GM19397 (cell line): Measurements from ENCODE around the gene PRKAR2B.
"Not testable (repeated sequence)": the region's sequence is repeated elsewhere in the genome, so short reads cannot be mapped to it uniquely, and the experiment has no call there.

Source experiments
- ATAC-seq: cut with Tn5 transposase; IDR thresholded peaks from one replicate; pipeline ENCODE4 v1.9.1; 2021; ENCODE audit warnings: mild to moderate bottlenecking, moderate library complexity; ENCODE audit not compliant: unreplicated experiment

Gene PRKAR2B

DNA sequence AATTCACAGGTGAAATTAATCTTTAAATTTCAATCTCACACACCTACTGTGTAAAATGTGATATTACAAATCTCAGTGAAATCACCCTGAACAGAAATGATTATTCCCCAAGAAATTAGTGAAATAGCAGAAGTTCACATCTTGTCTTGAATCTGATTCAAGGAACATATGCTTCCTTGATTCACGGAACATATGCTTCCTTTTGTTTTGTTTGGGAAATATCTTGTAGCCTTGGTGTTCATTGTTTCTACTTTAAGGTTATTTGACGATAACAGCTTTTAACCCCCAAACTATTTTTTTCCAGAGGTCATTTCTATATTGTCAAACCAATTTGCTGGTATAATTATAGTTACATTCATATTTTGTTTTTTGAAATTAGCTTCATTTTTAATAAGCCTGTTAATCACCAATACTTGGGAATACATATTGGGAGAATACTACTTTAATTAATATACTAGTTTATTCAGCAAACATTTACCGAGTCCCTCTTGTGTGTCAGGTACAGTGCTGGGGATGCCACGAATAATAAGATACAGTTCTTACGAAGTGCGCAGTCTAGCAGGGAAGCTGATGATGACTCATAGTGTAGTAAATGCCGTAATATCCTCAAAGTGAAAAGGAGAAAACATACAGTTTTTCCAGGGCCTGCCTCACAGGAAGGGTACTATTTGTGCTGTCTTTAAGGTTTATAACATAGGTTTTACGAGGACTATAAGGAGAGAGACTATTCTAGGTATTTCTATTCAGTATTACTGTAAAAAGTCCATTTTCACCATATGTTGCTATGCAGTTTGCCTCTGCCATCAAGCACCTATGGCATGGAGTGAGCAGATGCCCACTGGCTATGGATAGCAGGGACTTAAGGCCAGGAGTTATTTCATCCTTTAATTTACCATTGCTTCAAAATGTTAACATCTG, 32.5 kb downstream of the PRKAR2B start:
- ATAC-seq, result no peak

DNA sequence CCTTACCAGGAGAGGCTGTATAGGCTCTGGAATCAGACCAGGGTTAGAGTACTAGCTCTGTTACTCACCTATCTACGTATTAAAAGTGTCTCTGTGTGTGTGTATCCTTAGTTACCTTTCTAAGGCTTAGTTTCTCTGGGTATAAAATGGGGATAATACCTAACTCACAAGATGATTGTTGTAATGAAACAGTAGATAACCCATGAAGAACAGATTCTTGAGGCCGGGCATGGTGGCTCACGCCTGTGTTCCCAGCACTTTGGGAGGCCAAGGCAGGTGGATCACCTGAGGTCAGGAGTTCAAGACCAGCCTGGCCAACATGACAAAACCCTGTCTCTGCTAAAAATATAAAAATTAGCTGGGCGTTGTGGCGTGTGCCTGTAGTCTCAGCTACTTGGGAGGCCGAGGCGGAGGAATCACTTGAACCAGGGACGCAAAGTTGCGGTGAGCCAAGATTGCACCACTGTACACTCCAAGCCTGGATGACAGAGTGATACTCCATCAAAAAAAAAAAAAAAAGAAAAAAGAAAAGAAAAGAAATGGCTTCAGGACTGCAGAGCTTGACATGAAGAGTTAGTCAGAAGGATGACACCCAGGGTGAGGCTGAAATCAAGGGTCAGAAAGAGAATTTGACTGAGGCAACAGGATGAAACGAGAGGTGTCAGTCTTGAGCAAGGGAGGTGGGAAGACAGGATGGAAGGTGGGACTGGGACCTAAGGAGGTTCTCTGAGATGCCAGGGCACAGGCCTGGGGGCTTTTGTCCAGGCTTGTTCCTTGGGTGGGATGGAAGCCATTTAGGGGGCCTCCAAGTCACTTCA, 33.4 kb downstream of the PRKAR2B start:
- no peak for ATAC-seq

- ATAC-seq, result no peak
Measured at GRCh38 chr7:107078517-107078966, 34.0 kb downstream of the PRKAR2B start.

DNA sequence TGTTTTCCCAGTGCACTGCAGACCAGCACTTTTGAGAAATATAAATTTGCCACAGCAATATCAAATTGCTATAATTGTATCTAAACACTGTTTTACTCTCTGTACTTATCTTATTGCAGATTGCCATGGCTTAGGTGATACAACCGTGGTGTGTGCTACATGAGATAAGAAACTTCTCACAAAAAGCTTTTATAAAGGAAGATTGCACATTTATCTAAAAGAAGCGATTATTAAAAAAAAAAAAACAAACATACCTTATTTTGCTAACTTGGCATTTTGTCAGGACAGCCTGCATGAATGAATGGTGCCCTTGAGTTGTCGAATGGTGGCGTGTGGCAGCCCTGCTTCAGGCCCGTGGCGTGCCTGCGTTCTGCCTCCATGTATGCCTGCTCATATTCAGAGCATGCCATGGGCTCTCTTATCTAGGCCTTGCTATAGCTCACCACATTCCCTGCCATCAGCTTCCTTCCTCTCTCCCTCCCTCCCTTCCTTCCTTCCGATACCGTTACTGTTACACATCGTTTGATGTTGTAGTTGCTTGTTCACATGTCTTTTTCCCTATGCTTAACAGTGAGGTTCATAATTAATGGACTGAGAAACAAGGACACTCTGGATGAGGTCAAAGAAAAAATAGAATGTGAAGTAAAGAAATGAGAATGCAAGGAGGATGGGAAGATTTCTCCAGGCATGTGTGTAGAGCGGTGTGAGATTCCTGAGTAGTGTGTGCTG, 34.9 kb downstream of the PRKAR2B start:
- ATAC-seq, result no peak

DNA sequence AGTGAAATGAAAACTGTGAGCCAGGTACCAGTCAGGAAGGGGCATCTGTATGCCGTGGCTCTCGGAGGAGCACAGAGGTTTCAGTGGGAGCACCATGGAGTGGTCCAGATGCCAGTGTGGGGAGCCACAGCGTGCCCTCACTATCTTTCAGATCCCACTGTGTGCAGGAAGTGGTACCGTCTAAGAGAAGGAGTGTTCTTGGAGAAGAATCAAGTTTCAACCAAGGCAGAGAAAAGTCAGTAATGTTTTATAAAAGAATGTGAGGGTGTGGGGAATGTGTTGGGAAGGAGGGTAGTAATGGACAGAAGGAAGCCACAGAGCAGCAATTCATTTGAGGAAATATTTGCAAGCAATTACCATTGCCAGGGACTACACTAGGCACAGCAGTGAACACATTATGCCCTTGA, 35.6 kb downstream of the PRKAR2B start:
- no peak for ATAC-seq

DNA sequence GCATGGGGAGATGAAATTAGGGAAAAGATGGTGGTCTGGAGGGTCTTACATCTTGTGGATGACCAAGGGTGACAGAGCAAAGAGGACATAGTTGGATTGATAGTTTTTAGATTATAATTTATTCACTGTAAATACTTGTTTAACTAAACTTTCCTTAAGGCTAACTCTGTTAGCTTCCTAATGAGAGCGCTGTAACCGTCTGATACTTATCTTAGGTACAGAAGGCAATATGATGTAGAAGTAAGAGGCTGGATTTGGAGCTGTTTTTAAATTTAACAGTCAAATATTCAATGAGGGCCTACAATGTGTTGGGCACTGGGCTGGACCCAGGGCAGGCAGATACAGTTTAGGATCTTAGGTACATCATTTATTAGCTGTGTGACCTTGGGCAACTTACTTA, 36.0 kb downstream of the PRKAR2B start:
- ATAC-seq, result no peak

DNA sequence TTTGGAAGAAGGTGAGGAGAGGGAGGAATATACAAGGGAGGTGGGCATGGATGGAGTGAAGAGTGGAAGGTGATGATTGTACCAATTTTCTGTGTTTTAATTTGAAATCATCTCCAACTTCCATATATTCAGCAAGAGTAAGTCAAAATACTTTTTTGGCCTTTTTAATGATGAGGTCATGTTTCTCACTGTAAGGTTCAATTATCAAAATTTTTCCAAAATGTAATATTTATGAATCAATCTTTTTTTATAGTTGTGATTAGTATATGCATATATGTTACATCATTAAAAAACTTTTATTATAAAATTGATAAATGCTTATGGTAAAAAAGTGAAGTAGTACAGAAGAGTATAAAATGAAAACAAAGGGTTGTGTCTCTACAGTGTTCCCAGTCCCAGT, 40.7 kb downstream of the PRKAR2B start:
- no peak for ATAC-seq

- no peak for ATAC-seq
Measured at GRCh38 chr7:107089627-107090026, 45.1 kb downstream of the PRKAR2B start.

GRCh38 chr7:107090457-107090856, 46.0 kb downstream of the PRKAR2B start:
- ATAC-seq, result no peak

- no peak for ATAC-seq
Measured at GRCh38 chr7:107091306-107091705, 46.8 kb downstream of the PRKAR2B start.

- not testable (repeated sequence) for ATAC-seq
Measured at GRCh38 chr7:107093671-107094070, 49.2 kb downstream of the PRKAR2B start.

DNA sequence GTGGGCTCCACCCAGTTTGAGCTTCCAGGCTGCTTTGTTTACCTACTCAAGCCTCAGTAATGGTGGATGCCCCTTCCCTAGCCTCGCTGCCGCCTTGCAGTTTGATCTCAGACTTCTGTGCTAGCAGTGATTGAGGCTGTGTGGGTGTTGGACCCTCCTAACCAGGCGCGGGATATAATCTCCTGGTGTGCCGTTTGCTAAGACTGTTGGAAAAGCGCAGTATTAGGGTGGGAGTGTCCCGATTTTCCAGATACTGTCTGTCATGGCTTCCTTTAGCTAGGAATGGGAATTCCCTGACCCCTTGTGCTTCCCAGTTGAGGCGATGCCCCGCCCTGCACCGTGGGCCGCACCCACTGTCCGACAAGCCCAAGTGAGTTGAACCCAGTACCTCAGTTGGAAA, 54.6 kb downstream of the PRKAR2B start:
- not testable (repeated sequence) for ATAC-seq

DNA sequence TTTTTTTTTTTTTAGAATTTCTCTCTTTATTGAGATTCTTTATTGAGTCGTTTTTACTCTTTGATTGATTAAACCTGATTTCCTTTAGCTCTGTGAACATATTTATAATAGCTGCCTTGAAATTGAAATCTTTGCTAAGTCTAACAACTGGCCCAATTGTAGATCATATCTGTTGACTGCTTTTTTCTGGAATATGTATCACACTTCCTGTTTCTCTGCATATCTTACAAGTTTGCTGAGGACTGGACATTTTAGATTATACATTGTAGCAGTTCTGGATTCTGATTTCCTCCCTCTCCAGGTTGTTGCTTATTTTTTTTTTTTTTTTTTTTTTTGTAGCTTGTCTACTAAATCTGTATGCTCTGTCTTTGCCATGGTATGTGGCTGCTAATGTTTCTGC, 56.3 kb downstream of the PRKAR2B start:
- no peak for ATAC-seq

- ATAC-seq, result no peak
Measured at GRCh38 chr7:107103369-107103768, 58.9 kb downstream of the PRKAR2B start.

GRCh38 chr7:107104801-107105200, 60.3 kb downstream of the PRKAR2B start:
- no peak for ATAC-seq

- no peak for ATAC-seq
Measured at GRCh38 chr7:107105591-107106245, 61.2 kb downstream of the PRKAR2B start.

DNA sequence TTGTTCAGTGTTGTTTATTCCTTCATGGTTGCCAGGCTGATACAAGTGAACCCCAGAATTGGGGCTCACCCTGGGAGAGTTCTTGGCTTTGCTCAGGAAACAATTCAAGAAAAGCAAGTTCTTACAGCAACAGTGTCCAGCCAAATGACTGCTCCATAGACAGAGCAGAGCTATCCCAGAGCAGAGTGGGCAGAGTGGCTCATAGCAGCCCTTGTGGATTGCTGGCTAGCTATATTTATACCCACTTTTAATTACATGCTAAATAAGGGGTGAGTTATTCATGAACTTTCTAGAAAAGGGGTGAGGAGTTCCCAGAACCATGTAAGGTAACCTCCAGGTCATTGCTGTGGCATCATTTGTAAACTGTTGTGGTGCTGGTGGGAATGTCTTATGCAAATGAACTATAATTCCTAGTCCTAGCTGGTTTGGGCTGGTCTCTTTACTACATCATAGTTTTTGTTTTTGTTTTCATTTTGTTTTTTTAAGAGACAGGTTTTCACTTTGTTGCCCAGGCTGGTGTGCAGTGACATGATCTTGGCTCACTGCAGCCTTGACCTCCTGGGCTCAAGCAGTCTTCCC, 64.4 kb downstream of the PRKAR2B start:
- no peak for ATAC-seq

GRCh38 chr7:107109955-107110354, 65.5 kb downstream of the PRKAR2B start:
- no peak for ATAC-seq

DNA sequence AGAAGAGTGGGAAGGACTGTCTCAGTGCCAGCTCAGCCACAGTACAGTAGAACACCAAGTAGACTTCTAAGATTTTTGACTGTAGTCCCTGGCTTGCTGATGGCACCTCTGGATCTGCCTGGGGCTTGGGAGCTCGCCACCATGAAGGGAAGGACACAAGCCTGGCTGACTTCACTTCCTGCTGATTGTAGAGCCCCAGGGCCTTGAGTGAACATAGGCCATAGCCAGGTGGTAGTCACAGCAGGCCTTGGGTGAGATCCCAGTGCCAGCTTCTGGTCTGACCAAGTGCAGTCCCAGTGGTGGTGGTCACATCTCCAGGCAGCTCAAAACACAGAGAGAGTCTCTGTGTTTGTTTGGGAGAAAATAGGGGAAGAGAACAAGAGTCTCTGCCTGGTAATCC, 66.7 kb downstream of the PRKAR2B start:
- ATAC-seq, result no peak

GRCh38 chr7:107113866-107114265, 69.4 kb downstream of the PRKAR2B start:
- ATAC-seq, result no peak
